Measurements from ENCODE around the gene TMEM181. TPM values are rescaled to one million over a fixed set of nuclear protein-coding genes. Genes with fewer than 3 reads are reported as not detected.

TMEM181 gene
- total and polyA plus RNA-seq, 2 of the 13 experiments (the other 11 are each of a cell fraction or from before 2014, with no cell fraction given) = 59.1 to 108 TPM

GRCh38 chr6:158536084-158536890 is 23.6 kb upstream of the TMEM181 start (continued):
- TF ChIP-seq ZXDC (CRISPR knock-in tag; IDR thresholded peaks at IDR 0.05) (peak; percentile 97), AHDC1 (CRISPR knock-in tag; IDR thresholded peaks at IDR 0.05; ENCODE audit: borderline replicate concordance) (peak; percentile 38), LBX2 (CRISPR knock-in tag; IDR thresholded peaks at IDR 0.05; ENCODE audit: borderline replicate concordance) (0 out of 2 replicates have a peak, but pooled peaks have one; percentile 30), RAD51 (IDR thresholded peaks at IDR 0.05; ENCODE audit: borderline replicate concordance) (no peak), HMGA1 (CRISPR knock-in tag; conservative IDR thresholded peaks at IDR 0.05) (no peak), ZFP36L2 (CRISPR knock-in tag; IDR thresholded peaks at IDR 0.05) (peak; percentile 98), ZNF451 (CRISPR knock-in tag; IDR thresholded peaks at IDR 0.05) (peak; percentile 70), DNMT3B (CRISPR knock-in tag; conservative IDR thresholded peaks at IDR 0.05) (peak; percentile 99), ZNF614 (CRISPR knock-in tag; IDR thresholded peaks at IDR 0.05; ENCODE audit: borderline replicate concordance) (peak; percentile 93), ZNF639 (CRISPR knock-in tag; conservative IDR thresholded peaks at IDR 0.05) (peak; percentile 88), ADNP (CRISPR knock-in tag; IDR thresholded peaks at IDR 0.05) (0 out of 2 replicates have a peak, but pooled peaks have one; percentile 50), THYN1 (CRISPR knock-in tag; IDR thresholded peaks at IDR 0.05; ENCODE audit: borderline replicate concordance, low read depth) (peak; percentile 95; the same call in 1 of the 2 replicates), ZMYM3 (CRISPR knock-in tag; IDR thresholded peaks at IDR 0.05) (no peak), ZFP91 (CRISPR knock-in tag; IDR thresholded peaks at IDR 0.05; ENCODE audit: borderline replicate concordance) (peak; percentile 14), TGIF2 (CRISPR knock-in tag; IDR thresholded peaks at IDR 0.05) (peak; percentile 95), MTA3 (CRISPR knock-in tag; IDR thresholded peaks at IDR 0.05) (peak; percentile 87; the same call in 1 of the 2 replicates), ZFY (CRISPR knock-in tag; IDR thresholded peaks at IDR 0.05) (peak; percentile 52)

Data from HepG2 (cell line).